PC-9 (cell line): ENCODE results near the gene TNFAIP1. TPM values are rescaled to one million over a fixed set of nuclear protein-coding genes. Genes with fewer than 3 reads are reported as not detected.

ENCODE experiments used
- BruUV-seq: library from RNA; stranded (reverse); fragments of 400-500 nt; replicated peaks from 2 replicates; lab custom pipeline; 2021; lab: Mats Ljungman, UMichigan
- CTCF ChIA-PET: fragments of 300-600 bp; sonication (Branson Sonifier 250); formaldehyde crosslinking; loops from one replicate; lab custom pipeline; 2022; ENCODE audit warnings: antibody characterized with exemption; lab: Charles Lee
- POLR2A ChIA-PET: fragments of 300-600 bp; sonication (Branson Sonifier 250); formaldehyde crosslinking; loops from one replicate; lab custom pipeline; 2022; ENCODE audit warnings: antibody characterized with exemption; ENCODE audit not compliant: unreplicated experiment; lab: Charles Lee
- DNase-seq, 2 experiments: peaks; one replicate each; pipeline versions ENCODE4 v3.0.0 to v3.0.0-alpha.2; 2015 to 2022; ENCODE audit warnings: mixed read lengths in 1 of 2
- H2AFZ ChIP-seq: fragments of 200-600 bp; sonication (generic); 2 replicates; pipeline ENCODE4 v1.8.1; 2017; ENCODE audit warnings: antibody characterized with exemption
- H3F3A ChIP-seq: fragments of 200-600 bp; sonication (generic); 2 replicates; pipeline ENCODE4 v1.8.1; 2017; ENCODE audit warnings: antibody characterized with exemption, mild to moderate bottlenecking, low read depth; ENCODE audit not compliant: insufficient read depth
- H3K27ac ChIP-seq: fragments of 200-600 bp; sonication (generic); 2 replicates; pipeline ENCODE4 v1.6.1; 2016; ENCODE audit warnings: mixed run types
- H3K27me3 ChIP-seq: fragments of 200-600 bp; sonication (generic); 2 replicates; pipeline ENCODE4 v1.6.1; 2016; ENCODE audit warnings: low read depth, mixed run types; ENCODE audit not compliant: insufficient read depth
- H3K36me3 ChIP-seq: fragments of 200-600 bp; sonication (generic); 2 replicates; pipeline ENCODE4 v1.6.1; 2016; ENCODE audit warnings: low read depth, mixed run types
- H3K4me1 ChIP-seq: fragments of 200-600 bp; sonication (generic); replicated peaks from 2 replicates; pipeline ENCODE4 v1.6.1; 2016; ENCODE audit warnings: mixed run types; ENCODE audit not compliant: insufficient read depth
- H3K4me2 ChIP-seq: fragments of 200-600 bp; sonication (generic); 2 replicates; pipeline ENCODE4 v1.6.1; 2017; ENCODE audit warnings: mixed run types
- H3K4me3 ChIP-seq: fragments of 200-600 bp; sonication (generic); 2 replicates; pipeline ENCODE4 v1.6.1; 2016; ENCODE audit warnings: mixed run types
- H3K79me2 ChIP-seq: fragments of 200-600 bp; sonication (generic); 2 replicates; pipeline ENCODE4 v1.6.1; 2017; ENCODE audit warnings: low read depth, mixed run types
- H3K9me2 ChIP-seq: fragments of 200-600 bp; sonication (generic); 2 replicates; pipeline ENCODE4 v1.8.1; 2017; ENCODE audit warnings: mild to moderate bottlenecking; ENCODE audit not compliant: insufficient read depth
- H3K9me3 ChIP-seq: fragments of 200-600 bp; sonication (generic); 2 replicates; pipeline ENCODE4 v1.8.1; 2016; ENCODE audit warnings: low read depth; ENCODE audit not compliant: insufficient read depth
- H4K20me1 ChIP-seq: fragments of 200-600 bp; sonication (generic); 2 replicates; pipeline ENCODE4 v1.8.1; 2017; ENCODE audit not compliant: insufficient read depth
- EZH2 ChIP-seq: fragments of 200-600 bp; sonication (generic); IDR thresholded peaks from 2 replicates; pipeline ENCODE4 v1.8.0; 2017; ENCODE audit warnings: antibody characterized with exemption, low read depth
- intact Hi-C: fragments of 100-400 bp; cut with micrococcal nuclease; formaldehyde crosslinking; loops from one replicate; pipeline ENCODE4 v1.10.0; 2022; ENCODE audit not compliant: unreplicated experiment
- total RNA-seq: library from RNA; stranded (reverse); gene quantifications from 2 replicates; pipeline ENCODE4 v1.2.3, GENCODE V29; 2021
- TF ChIP-seq, protein P1 (sequence below): fragments of 200-600 bp; sonication (generic); conservative IDR thresholded peaks from 2 replicates; pipeline ENCODE4 v1.6.1; 2017; ENCODE audit warnings: mixed run types, antibody characterized with exemption, mild to moderate bottlenecking, moderate library complexity

TNFAIP1 gene
- total RNA-seq, 1 experiment from 2014 or later, result 46.8 TPM

DNA sequence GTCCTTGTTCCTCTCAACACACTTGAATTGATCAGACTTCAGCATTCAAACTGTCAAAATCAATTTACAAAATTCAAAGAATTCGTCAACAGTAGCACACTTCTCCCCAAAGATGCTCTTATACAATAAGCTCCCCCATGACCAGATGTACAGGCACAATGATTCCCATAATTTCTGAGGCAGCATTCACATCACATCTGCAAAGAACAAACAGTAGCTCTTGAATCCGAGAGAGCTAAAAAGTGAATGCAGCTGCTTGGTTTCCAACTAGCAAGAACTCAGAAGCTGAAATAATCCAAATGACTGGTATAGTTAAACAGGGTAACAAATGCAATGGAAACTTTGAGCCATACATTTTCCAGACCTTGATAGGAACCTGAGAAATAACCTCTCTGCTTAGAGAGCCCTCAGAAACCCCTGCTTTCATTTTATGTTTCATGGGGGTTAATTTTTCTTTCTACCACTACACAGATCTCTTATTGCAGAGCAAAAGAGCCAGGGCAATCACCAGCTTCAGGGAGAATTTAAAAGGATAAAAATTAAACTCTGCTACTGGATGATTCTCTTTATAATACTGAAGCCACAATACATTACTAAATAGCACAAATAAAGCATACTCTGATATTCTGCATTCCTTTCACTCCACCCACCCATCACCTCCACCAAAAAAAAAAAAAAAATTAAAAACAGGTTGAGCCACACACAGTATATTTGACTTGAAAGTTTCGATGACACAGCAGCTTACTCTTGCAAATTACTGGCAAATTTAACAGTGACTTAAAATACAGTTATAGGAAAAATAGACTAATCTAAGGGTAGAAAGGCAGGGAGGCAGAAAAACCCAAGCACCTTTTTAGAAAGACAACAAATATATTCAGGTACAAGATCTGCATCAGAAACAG, 39.6 kb upstream of the TNFAIP1 start:
- Histone ChIP-seq H3K4me1 (peaks cover 9% of the 10 kb centered on the region), H3K27ac (no peak overlapping the region), H3K27me3 (no peaks in the 10 kb centered on the region), H3K79me2 (no peaks in the 10 kb centered on the region), H3F3A (no peaks in the 10 kb centered on the region; the same call in 1 of the 2 replicates), H3K9me3 (no peaks in the 10 kb centered on the region), H4K20me1 (no peaks in the 10 kb centered on the region), H3K4me2 (0 out of 2 replicates have a peak overlapping the region, but pooled peaks have one; percentile 9), H3K4me3 (no peak overlapping the region), H3K36me3 (no peaks in the 10 kb centered on the region), H2AFZ (no peak overlapping the region), H3K9me2 (no peaks in the 10 kb centered on the region)
- TF ChIP-seq, protein P1, sequence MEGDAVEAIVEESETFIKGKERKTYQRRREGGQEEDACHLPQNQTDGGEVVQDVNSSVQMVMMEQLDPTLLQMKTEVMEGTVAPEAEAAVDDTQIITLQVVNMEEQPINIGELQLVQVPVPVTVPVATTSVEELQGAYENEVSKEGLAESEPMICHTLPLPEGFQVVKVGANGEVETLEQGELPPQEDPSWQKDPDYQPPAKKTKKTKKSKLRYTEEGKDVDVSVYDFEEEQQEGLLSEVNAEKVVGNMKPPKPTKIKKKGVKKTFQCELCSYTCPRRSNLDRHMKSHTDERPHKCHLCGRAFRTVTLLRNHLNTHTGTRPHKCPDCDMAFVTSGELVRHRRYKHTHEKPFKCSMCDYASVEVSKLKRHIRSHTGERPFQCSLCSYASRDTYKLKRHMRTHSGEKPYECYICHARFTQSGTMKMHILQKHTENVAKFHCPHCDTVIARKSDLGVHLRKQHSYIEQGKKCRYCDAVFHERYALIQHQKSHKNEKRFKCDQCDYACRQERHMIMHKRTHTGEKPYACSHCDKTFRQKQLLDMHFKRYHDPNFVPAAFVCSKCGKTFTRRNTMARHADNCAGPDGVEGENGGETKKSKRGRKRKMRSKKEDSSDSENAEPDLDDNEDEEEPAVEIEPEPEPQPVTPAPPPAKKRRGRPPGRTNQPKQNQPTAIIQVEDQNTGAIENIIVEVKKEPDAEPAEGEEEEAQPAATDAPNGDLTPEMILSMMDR, result no peak
- no peak for TF ChIP-seq EZH2
- no peak for DNase-seq
- intact Hi-C loops, result no loop called here
- BruUV-seq, result no TSS peak
- CTCF ChIA-PET, result interaction anchor here (0.5 to 0.6 kb wide), 2 partner anchors 14 to 883 kb away, joined by 4 to 5 read pairs; no protein-coding TSS in a partner anchor
- POLR2A ChIA-PET, result interaction anchor here (0.7 kb wide), 1 partner anchor 30 kb away, joined by 8 read pairs; no protein-coding TSS in a partner anchor

DNA sequence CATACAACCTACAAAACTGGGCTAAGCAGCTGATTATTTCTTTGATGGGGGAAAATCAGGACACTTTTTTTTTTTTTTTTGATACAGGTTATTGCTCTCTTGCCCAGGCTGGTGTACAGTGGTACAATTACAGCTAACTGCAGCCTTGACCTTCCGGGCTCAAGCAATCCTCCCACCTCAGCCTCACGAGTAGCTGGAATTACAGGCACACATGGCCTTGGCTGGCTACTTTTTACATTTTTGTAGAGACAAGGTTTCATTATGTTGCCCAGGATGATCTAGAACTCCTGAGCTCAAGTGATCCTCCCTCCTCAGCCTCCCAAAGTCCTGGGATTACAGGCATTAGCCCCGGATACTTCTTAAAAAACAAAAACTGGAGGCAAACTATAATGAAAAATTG, 37.1 kb upstream of the TNFAIP1 start:
- H3F3A ChIP-seq, result no peaks in the 10 kb centered on the region; the same call in 1 of the 2 replicates
- no peaks in the 10 kb centered on the region for H4K20me1 ChIP-seq
- ChIA-PET CTCF (interaction anchor here (0.6 kb wide), 1 partner anchor 19 kb away, joined by 3 read pairs; no protein-coding TSS in a partner anchor), POLR2A (no interaction called here)
- H3K27me3 ChIP-seq, result no peaks in the 10 kb centered on the region
- no peak for TF ChIP-seq EZH2
- TF ChIP-seq, protein P1, result no peak
- intact Hi-C loops, result no loop called here
- no TSS peak for BruUV-seq
- peaks cover 9% of the 10 kb centered on the region for H3K4me1 ChIP-seq
- no peak overlapping the region for H3K27ac ChIP-seq
- no peaks in the 10 kb centered on the region for H3K9me2 ChIP-seq
- H3K36me3 ChIP-seq, result no peaks in the 10 kb centered on the region
- no peaks in the 10 kb centered on the region for H3K9me3 ChIP-seq
- H3K4me3 ChIP-seq, result no peak overlapping the region
- no peak overlapping the region for H3K4me2 ChIP-seq
- H2AFZ ChIP-seq, result no peak overlapping the region
- no peak for DNase-seq
- H3K79me2 ChIP-seq, result no peaks in the 10 kb centered on the region

DNA sequence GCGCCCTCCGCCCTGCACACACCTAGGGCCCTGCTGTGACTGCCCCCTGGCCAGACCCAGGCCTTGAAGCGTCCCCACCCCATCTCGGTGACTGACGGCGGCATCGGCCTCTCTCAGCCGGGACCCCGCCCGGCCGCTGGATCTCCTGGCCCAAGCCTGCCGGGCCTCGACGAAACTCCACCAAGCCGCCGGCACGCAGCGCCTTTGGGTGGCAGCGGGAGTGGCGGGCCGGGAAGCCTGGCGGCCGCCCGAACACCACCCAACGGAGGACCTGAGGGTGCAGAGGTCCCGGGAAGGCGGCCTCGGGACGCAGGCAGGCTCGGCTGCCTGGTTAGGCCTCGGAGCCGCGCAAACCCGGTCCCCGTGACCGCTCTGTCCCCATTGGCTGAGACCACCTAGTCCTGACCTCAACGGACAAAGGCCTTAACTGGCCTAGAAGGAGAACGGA, 28.6 kb upstream of the TNFAIP1 start:
- H3K4me3 ChIP-seq, result no peak overlapping the region
- no peaks in the 10 kb centered on the region for H3K9me3 ChIP-seq
- H2AFZ ChIP-seq, result no peak overlapping the region

More for the DNA sequence above, 28.6 kb upstream of the TNFAIP1 start:
- Histone ChIP-seq H3K4me2 (no peak overlapping the region), H3K27ac (no peak overlapping the region), H3K4me1 (no peaks in the 10 kb centered on the region), H3K36me3 (no peaks in the 10 kb centered on the region), H3K9me2 (no peaks in the 10 kb centered on the region), H3K27me3 (no peaks in the 10 kb centered on the region), H4K20me1 (no peaks in the 10 kb centered on the region), H3K79me2 (no peaks in the 10 kb centered on the region), H3F3A (no peaks in the 10 kb centered on the region)
- DNase-seq, result no peak
- ChIA-PET CTCF (no interaction called here), POLR2A (no interaction called here)
- BruUV-seq, result no TSS peak
- intact Hi-C loops, result no loop called here
- TF ChIP-seq, protein P1, result no peak
- no peak for TF ChIP-seq EZH2
